GM18508 (cell line): ENCODE data around the gene PCBP3.
"Not testable (repeated sequence)": the region's sequence is repeated elsewhere in the genome, so short reads cannot be mapped to it uniquely, and the experiment has no call there.

ENCODE experiments used
- ATAC-seq: cut with Tn5 transposase; IDR thresholded peaks from one replicate; pipeline ENCODE4 v1.9.1; 2021; ENCODE audit warnings: moderate number of reproducible peaks; ENCODE audit not compliant: insufficient read depth, unreplicated experiment

The PCBP3 gene

DNA sequence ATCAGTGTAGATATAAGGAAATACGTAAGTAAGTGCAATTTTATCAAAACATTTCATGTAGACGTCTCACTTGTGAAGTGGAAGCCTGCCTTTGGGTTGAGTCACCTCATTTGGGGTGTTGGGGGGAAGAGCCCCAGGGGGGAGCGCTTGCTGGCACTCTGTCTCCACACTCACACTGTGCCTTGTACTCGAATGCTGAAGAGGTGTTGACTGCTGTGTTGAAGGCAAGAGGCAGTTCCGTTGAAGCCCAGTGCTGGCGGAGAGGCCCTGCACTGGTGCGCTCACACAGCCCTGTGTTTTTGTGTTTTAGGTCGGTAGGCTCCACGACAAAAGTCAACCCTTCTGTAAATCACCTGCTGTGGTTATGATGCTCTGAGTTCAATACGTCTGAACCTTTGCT, 206.1 kb downstream of the PCBP3 start:
- no peak for ATAC-seq

DNA sequence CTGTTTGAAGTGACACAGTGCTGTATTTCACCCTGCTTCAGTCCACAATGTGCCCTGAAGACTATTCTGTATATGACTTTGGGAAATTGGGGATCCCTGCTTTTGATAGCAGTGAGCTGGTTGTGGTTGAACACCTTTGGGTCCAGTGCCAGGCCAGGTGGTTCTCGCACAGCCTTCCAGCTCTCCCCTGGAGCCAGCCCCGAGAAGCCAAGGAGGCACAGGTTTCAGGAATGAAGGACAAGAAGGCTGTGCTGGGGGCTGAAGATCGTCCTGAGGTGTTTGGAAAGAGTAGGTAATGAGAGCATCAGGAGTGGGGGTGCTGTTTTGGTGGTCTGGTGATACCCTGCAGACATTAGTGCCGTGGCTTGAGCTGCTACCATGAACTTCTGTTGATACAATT, 206.7 kb downstream of the PCBP3 start:
- ATAC-seq, result no peak

DNA sequence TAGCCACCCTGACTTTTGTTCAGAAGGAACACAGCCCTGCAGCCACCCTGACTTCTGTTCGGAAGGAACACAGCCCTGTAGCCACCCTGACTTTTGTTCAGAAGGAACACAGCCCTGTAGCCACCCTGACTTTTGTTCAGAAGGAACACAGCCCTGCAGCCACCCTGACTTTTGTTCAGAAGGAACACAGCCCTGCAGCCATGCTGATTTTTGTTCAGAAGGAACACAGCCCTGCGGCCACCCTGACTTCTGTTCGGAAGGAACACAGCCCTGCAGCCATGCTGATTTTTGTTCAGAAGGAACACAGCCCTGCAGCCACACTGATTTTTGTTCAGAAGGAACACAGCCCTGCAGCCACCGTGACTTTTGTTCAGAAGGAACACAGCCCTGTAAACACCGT, 208.9 kb downstream of the PCBP3 start:
- not testable (repeated sequence) for ATAC-seq

DNA sequence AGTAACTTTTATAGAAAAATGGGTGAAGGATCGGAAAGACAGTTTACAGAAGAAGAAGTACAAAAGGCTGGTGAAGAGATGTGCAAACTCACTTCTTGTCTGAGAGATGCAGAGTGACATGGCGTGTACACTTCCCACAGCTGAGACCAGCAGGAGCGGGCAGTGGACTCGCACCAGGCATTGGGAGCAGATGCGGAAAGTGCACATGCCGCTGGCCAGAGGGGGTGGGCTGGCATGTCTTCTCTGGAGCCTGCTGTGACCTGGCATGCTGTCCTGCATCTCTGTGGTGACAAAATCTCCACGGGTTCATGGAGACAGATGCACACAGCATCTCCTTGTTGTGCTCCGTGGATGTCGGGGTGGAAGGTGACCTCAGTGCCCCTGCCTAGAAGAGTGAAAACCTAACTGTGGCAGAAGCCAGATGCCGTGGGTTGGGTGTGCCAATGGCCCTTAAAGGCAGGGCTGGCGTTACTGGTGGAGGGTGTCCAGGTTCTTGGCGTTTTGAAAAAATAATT, 209.4 kb downstream of the PCBP3 start:
- no peak for ATAC-seq

DNA sequence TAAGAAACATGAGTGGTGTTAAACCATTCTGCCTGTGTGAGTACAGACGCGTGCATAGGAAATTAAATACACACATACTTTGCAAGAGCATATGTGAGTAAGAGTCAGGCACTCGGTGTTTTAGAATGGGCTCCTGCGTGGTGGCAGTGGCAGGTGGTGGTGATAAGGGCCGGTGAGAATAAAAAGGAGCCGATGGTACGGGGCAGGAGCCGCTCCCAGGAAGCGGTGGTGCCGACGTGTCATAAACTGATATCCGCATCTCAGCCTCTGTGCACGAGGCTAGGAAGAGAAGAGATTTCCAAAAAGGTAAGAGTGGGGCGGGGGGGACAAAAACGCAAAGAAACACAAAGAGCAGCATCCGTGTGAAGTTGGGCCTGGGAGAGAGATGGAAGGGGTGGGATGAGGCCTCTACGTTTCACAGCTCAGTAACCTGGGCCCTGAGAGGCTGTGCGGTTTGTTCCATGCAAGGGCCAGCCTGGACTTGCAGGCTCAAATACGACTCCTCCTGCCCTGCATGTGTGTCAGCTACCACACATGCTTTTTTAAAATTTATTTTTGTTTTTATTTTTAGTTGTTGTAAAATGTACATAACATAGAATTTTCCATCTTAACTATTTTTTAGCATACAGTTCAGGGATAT, 210.3 kb downstream of the PCBP3 start:
- ATAC-seq, result no peak

DNA sequence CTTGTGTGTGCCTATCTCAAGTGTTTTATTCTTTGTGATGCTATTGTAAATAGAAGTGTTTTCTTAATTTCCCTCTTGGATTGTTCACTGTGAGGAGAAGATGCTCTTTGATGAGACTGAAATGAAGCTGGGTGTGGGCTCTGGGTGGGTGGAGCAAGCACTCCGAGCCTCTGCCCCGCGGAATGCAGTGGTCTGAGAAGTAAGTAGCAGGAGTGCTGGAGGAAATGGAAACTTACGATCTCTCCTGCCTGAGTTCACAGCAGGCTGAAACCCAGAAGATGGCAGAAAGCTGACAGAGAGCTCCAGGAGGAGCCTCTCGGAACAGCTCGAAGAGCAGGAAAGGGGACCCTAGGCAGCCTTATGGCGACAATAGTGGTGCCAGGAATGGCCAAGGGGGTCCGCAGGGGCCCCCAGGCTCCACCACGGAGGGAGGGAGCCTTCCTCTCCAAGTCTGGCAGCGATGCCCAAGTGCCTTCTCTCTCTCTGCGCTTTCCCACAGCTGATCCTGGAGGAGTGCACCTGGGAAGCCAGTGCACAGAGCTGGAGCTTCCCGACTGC, 211.2 kb downstream of the PCBP3 start:
- ATAC-seq, result no peak

DNA sequence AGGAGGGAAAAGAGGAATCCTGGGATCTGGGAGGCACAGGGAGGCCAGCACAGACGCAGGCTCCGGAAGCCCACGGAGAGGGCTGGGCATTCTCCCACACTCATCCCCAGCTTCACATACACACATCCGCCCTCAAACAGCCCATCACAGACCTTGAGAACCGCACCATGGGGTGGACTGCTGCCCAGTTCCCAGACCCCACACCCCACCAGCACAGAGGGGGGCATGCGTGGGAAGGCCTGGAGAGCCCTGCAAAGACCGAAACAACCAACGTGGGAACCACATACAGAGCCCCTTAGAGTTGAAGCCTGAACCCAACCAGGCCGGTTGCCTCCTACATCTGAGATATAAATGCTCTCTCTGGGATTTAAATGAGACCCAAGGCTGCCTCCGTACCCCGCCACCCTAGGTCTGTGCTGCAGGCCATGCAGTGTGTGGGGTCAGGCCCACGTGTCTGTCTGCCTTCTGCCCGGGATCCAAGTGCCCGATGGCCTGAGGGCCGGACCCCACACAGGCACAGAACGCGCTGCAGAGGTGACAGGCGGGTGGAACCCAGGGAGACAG, 211.8 kb downstream of the PCBP3 start:
- no peak for ATAC-seq

DNA sequence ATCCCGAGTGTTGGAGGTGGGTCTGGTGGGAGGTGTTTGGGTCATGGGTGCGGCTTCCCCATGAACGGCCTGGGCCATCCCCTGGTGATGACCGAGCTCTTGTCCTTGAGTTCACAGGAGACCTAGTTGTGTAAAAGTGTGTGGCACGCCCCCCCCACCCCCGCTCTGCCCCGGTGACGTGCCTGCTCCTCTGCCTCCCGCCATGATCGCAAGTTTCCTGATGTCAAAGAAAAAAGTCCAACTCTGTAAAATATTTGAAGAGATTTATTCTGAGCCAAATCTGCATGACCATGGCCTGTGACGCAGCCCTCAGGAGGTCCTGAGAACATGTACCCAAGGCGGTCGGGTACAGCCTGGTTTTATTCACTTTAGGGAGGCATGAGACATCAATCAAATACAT, 212.9 kb downstream of the PCBP3 start:
- no peak for ATAC-seq

DNA sequence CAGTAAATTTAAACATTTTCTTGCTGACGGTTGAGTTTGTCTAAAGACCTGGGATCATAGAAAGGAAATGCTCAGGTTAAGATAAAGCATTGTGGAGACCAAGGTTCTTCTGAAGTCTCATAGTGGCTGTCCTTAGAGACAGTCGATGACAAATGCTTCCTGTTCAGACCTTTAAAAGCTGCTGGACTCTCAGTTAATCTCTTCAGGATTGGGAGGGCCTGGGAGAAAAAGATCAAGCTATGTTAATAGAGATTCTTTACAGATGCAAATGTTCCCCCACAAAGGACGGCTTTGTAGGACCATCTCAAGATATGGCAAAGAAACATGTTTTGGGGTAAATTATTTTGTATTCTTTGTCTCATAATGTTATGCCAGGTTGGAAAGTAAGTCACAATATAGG, 213.4 kb downstream of the PCBP3 start:
- ATAC-seq, result no peak

DNA sequence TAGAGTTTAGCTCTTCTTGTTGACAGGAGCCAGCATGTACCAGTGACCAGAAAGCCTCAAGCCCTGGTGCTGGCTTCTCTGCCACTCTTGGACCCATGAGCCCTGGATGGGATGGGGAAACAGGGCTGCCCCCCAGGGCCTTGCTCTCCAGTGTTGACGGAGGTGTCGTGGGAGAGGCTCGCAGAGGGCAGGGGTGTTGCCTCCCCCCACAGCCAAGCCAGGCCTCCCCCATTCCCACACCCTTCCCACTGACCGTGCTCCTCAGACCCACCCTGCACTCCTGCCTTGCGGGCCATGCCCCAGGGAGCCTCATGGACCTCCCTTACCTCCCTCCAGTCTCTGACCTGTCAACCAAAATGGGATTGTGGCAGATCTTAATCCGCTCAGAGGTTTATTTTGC, 214.2 kb downstream of the PCBP3 start:
- no peak for ATAC-seq

DNA sequence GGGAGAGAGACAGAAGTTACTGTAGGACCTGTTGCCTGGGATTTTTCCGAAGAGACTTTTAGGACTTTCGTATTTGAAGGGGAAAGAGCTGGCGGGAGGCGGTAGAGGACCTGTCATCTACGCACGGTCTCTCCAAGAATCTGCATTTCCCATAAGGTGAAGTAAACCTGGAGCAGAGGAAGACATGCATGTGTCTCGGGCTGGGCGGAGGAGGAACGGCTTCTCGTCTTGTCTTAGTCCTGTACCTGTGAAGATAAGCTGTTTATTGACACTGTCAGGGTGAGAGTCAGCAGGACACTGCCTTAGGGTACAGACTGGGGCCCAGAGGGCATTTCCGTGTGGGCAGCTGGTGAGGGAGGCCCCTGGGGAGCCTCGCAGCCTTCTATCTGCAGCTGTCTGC, 214.7 kb downstream of the PCBP3 start:
- no peak for ATAC-seq

DNA sequence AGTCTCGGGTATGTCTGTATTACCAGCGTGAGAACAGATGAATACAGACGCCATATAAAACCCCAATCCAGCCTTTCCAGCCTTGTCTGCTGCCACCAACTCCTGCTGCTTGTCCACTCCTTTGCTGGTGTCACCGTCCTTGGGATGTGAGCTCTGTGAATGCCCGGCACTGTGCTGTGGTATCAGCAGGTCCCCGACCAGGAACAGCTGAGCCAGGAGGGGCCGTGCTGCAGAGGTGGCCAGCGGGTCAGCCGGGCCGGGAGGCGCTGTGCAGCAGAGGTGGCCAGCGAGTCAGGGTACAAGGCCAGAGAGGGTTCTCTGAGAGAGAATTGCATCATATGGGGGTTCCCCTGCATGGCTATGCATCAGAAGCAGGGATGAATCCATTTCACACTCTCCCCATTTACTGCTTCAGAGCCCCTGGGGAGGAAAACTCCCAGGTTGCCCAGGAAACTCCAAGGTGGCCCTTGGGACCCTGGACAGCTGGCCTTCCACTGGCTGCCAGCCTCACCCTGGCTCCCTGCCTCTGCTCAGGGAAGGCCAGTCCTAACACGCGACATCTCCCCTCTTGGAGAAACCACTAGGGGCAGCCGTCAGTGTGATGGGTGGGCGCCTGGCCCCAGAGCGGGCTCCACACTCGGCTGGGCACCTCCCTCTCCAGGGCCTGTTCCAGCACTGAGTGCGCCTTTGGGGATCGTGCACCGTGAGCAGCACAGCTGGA, 215.7 kb downstream of the PCBP3 start:
- ATAC-seq, result no peak

DNA sequence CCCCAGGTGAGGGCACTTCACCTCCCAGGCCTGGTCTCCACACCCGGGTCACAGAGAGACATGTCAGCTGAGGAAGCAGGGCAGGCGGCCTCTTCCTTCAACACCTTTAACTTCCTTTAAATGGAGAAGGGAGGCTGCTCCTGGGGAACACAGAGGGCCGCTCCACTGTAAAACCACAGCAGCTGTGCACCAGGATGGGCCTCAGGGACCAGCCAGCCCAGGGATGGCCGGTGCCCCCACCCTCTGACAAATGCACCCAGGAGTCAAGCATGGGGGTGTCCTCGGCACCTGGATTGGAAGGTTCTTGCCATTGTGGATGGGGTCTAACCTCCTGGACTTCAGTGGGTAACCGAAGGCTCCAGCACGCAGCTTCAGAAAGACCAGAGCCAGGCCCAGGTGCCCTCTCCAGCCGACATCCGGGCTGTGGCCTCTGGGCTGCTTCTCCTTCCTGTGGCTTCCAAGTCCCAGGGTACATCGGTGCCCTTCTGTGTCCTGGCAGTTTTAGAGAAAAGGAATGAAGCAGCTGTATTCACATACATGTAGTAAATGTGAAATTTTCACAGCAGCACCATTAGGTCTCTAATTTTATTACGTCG, 216.3 kb downstream of the PCBP3 start:
- ATAC-seq, result no peak

DNA sequence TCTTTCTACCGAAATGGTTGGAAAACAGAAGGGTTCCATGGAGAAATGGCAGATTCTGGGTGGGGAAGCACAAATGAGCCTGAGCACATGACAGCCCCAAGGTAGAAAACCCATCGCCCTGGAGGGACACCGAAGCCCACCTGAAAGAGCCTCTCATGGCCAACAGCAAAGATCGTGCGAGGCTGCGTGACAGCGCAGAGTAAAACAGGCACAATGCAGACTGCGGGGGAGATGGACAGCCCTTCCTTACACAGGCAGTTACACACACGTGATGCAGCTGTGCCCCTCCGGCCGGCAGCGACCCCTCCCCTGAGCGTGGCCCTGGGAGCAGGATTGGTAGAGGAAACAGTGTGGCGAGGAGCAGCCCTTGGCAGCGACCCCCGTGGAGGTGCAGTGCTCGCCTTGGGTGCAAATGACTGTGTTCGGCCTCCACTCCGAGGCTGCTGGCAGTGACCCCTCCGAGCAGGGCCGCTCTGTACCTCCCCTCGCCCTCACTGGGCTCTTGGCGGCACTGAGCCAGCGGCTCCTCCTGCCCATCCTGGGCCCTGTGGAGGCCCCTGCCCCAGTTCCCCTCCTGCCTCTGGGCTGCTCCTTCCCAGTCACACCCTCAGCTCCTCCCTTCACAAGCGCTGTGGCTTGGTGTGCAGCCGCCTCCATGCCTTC, 217.1 kb downstream of the PCBP3 start:
- ATAC-seq, result no peak

DNA sequence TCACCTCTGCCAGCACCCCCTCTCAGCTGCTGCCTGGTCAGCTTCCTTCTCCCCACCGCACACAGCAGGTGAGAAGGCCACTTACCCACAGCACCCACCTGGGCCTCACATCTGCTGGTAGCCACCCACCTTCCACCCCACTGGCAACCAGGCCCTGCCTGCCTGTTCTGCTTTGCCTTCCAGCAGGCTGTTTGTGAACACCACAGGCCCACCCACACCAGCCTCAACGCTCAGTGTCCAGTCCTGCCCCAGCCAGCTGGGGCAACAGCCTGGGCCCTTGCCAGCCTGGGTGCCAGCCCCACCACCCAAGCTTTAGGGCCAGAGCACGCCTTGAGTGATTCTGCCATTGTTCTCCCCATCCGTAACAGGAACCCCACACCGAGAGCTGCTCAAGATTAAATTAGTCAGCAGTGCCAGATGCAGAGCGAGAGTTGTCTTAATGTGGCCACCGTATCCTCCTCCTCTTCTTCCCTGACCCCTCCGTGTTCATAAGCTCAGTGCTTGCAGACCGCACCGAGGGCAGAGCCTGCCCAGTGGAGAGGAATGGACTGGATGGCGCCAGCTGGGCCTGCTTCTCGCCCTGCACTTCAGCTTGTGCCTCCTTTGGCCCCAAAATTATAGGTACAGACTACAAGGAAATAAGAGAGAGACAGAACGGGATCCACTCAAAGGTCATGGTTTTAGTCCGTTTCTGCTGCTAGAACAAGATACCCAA, 217.8 kb downstream of the PCBP3 start:
- ATAC-seq, result no peak

DNA sequence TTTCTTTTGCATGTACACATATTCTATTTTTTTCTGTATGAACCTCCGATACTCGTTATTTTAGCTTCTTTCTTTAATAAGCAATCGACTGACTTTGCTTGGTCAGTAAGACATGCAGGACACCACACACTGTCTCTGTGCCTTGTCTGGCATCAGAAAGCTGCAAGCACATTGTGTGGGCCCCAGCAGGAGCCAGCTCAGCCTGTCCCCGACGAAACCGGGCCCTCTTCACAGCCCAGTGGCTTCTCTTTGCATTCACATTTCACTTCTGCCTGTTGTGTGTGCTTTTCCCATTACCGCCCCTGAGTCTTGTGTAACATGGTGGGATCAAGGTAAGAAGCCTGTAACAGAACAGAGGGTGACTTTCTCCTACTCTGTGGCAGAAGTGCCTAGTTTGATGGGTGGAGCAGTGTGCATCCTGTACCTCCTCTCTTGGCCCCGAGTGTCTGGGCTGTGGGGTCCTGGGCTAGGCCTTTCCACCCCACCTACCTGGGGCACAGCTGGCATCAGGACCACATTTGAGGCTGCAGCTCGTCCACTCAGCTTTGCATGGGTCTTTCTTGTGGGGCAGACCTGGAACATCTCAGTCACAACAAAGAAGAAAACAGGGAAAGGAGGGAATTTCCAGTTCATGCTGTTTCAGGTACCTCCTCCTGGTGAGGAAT, 219.2 kb downstream of the PCBP3 start:
- ATAC-seq, result no peak

DNA sequence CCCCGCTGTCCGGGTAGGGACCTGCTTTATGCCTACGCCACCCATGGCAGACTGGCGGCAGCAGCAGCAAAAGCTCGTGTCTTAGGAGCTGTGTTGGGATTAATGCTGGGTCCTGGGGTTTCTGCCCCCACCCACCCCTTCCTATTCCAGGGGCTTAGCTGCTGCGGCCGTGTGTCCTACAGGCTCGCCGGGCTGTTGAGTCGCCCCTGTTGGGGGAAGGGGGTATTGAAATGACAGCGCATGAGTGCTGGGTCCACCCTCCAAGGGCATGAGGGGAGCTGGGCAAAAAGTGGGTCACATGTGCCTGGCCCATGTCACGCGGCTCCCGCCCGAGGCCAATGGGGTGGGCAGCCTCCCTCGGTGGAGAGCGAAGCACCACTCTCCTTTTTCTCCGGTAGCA, 219.7 kb downstream of the PCBP3 start:
- no peak for ATAC-seq

DNA sequence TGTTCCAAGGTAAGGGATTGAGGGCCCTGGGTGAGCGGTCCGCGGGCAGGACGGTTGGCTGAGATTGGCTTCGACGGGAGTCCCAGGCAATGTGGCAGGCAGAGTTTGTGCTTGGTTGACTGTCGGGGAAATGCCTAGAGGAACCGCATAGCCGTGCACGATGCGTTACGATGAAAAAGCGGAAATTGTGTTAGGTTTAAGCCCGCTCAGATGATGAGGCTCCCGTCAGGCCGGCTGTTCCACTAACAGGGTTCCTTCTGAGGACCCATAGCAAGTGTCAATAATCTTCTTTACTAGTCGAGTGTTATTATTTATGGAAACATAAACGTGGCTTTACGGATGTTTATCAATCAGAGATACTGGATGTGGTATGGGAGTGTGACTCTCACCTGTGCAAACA, 220.2 kb downstream of the PCBP3 start:
- no peak for ATAC-seq

DNA sequence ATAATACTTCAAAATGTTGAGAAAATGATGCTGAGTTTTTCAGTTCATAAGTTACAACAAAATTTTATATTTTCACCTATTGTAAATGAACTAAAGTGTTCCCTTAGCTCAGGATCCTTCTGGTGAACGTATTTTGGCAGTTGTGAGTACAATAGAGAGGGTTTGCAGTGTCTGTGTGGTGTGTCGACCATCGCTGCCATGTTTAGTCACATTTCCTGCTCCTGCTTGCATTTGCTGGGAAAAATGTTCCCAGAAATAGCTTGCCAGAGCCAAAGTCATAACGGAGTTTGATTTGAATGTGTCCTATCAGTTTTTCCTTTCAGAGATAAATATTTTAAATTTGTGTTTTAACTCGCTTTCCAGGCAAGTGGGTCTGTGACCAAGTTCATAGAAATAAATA, 220.9 kb downstream of the PCBP3 start:
- ATAC-seq, result no peak
